Thyroid gland (tissue), 4 donors: ENCODE measurements around the gene TOM1L2. TPM values are rescaled to one million over a fixed set of nuclear protein-coding genes. Genes with fewer than 3 reads are reported as not detected.

Experiments
- DNase-seq, 2 donors: peaks; one replicate each; pipeline ENCODE4 v3.0.0-alpha.2; 2019
- H3K27ac ChIP-seq, 3 donors: fragments of 200-600 bp; sonication (generic); 1 replicate in 2 of 3; 2 replicates in 1 of 3; pipeline ENCODE4 v1.5.1; 2016 to 2019; ENCODE audit warnings: mild to moderate bottlenecking in 1 of 3, moderate library complexity in 1 of 3
- H3K27me3 ChIP-seq: fragments of 200-600 bp; sonication (generic); one replicate; pipeline ENCODE4 v1.5.1; 2019
- H3K36me3 ChIP-seq, 2 donors: fragments of 200-600 bp; sonication (generic); one replicate each; pipeline ENCODE4 v1.5.1; 2016 to 2019
- H3K4me1 ChIP-seq, 2 donors: fragments of 200-600 bp; sonication (generic); one replicate each; pipeline ENCODE4 v1.5.1; 2017 to 2019
- H3K4me3 ChIP-seq, 3 donors: fragments of 200-600 bp; sonication (generic); replicated peaks in 1 of 3; 1 replicate in 2 of 3; 2 replicates in 1 of 3; pipeline ENCODE4 v1.5.1; 2016; ENCODE audit warnings: mild to moderate bottlenecking in 1 of 3
- H3K9me3 ChIP-seq: fragments of 200-600 bp; sonication (generic); one replicate; pipeline ENCODE4 v1.5.1; 2017
- POLR2A ChIP-seq, 2 donors: fragments of 450-650 bp; IDR thresholded peaks; one replicate each; pipeline ENCODE4 v1.6.1; 2017; ENCODE audit warnings: antibody characterized with exemption in 2 of 2, mild to moderate bottlenecking in 2 of 2, moderate library complexity in 1 of 2
- WGBS, 2 donors: methylation state at CpG; one replicate each; pipeline ENCODE4 v1.1.5; 2017; 5-methylcytosine and 5-hydroxymethylcytosine counted together
- intact Hi-C: fragments of 100-400 bp; cut with DNase I; formaldehyde crosslinking; loops from one replicate; pipeline ENCODE4 v1.15.1; 2023
- total RNA-seq, 4 donors: library from RNA; depleted of rRNA; stranded (reverse); fragments of >200 nt; gene quantifications; one replicate each; pipeline ENCODE4 v1.2.3, GENCODE V29; 2016
- TF ChIP-seq, protein P1 (sequence below), 6 experiments: fragments of 200-600 bp in 3 of 6; fragments of 450-650 bp in 3 of 6; sonication (generic) in 3 of 6; IDR thresholded peaks; one replicate each; pipeline ENCODE4 v1.5.1; 2016 to 2019; ENCODE audit warnings: antibody characterized with exemption in 6 of 6, mild to moderate bottlenecking in 2 of 6, inconsistent platforms in 1 of 6, moderate library complexity in 1 of 6

TOM1L2 gene
- total RNA-seq, 4 donors from 2014 or later: 138 to 881 (median 257) TPM

GRCh38 chr17:17946093-17946492 is 26.1 kb downstream of the TOM1L2 start:
- Histone ChIP-seq H3K4me1 (peaks cover 38 to 61% of the 10 kb centered on the region in 2 donors), H3K9me3 (no peaks in the 10 kb centered on the region), H3K4me3 (no peak overlapping the region), H3K27me3 (no peaks in the 10 kb centered on the region), H3K27ac (no peak overlapping the region), H3K36me3 (no peaks in the 10 kb centered on the region)
- TF ChIP-seq, protein P1, sequence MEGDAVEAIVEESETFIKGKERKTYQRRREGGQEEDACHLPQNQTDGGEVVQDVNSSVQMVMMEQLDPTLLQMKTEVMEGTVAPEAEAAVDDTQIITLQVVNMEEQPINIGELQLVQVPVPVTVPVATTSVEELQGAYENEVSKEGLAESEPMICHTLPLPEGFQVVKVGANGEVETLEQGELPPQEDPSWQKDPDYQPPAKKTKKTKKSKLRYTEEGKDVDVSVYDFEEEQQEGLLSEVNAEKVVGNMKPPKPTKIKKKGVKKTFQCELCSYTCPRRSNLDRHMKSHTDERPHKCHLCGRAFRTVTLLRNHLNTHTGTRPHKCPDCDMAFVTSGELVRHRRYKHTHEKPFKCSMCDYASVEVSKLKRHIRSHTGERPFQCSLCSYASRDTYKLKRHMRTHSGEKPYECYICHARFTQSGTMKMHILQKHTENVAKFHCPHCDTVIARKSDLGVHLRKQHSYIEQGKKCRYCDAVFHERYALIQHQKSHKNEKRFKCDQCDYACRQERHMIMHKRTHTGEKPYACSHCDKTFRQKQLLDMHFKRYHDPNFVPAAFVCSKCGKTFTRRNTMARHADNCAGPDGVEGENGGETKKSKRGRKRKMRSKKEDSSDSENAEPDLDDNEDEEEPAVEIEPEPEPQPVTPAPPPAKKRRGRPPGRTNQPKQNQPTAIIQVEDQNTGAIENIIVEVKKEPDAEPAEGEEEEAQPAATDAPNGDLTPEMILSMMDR (IDR thresholded peaks at IDR 0.05): no peak
- no peak for TF ChIP-seq POLR2A (IDR thresholded peaks at IDR 0.05)
- intact Hi-C loops: no loop called here
- WGBS, 2 donors: 83 to 99% methylated on average over 3 of the region's 3 CpGs
- DNase-seq: no peak

GRCh38 chr17:17944743-17945142 is 27.5 kb downstream of the TOM1L2 start:
- Histone ChIP-seq H3K9me3 (no peaks in the 10 kb centered on the region), H3K4me3 (no peak overlapping the region), H3K27me3 (no peaks in the 10 kb centered on the region), H3K27ac (no peak overlapping the region), H3K4me1 (peaks cover 51 to 67% of the 10 kb centered on the region in 2 donors), H3K36me3 (no peaks in the 10 kb centered on the region)
- no peak for DNase-seq
- 97 to 98% methylated on average over 11 of the region's 11 CpGs for WGBS, 2 donors
- intact Hi-C loops: no loop called here
- TF ChIP-seq POLR2A (IDR thresholded peaks at IDR 0.05): no peak
- TF ChIP-seq, protein P1 (IDR thresholded peaks at IDR 0.05): no peak

DNA sequence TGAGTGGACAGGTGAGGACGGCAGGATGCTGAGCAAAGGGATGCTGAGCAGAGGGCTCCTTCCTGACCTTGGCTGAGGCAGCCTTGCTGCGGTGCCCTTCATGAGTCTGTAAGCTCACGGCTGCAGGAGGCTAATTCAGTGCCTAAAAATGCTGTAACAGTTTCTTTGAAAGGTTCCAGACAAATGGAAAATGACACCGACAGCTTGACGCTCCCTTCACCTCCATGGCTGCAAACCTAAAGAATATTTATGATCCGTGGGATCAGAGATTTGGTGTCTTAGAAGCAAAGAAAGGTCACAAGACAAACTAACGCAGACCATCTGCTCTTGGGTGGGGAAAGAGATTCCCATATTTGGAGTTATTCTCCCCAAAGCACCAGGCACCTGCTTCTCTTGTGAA is 28.0 kb downstream of the TOM1L2 start:
- DNase-seq: no peak
- no peak overlapping the region for H3K4me3 ChIP-seq
- no peaks in the 10 kb centered on the region for H3K36me3 ChIP-seq
- H3K9me3 ChIP-seq: no peaks in the 10 kb centered on the region
- intact Hi-C loops: no loop called here
- WGBS, 2 donors: 87 to 92% methylated on average over 6 to 7 of the region's 7 CpGs
- H3K27ac ChIP-seq: no peak overlapping the region
- no peak for TF ChIP-seq POLR2A (IDR thresholded peaks at IDR 0.05)
- TF ChIP-seq, protein P1 (IDR thresholded peaks at IDR 0.05): no peak
- peaks cover 51 to 72% of the 10 kb centered on the region in 2 donors for H3K4me1 ChIP-seq
- no peaks in the 10 kb centered on the region for H3K27me3 ChIP-seq

- intact Hi-C loops: no loop called here
- TF ChIP-seq, protein P1 (IDR thresholded peaks at IDR 0.05): peak in 1 of 6 experiments; percentile 6
- no peak for TF ChIP-seq POLR2A (IDR thresholded peaks at IDR 0.05)
- WGBS, 2 donors: 60 to 69% methylated on average over 3 of the region's 3 CpGs
- Histone ChIP-seq H3K9me3 (no peaks in the 10 kb centered on the region), H3K4me3 (no peak overlapping the region), H3K4me1 (peaks cover 55 to 74% of the 10 kb centered on the region in 2 donors), H3K27me3 (no peaks in the 10 kb centered on the region), H3K27ac (peak overlapping the region; percentile 21 to 59 (median 36)), H3K36me3 (no peaks in the 10 kb centered on the region)
- no peak for DNase-seq
Observed at GRCh38 chr17:17943281-17943984, 28.8 kb downstream of the TOM1L2 start.

DNA sequence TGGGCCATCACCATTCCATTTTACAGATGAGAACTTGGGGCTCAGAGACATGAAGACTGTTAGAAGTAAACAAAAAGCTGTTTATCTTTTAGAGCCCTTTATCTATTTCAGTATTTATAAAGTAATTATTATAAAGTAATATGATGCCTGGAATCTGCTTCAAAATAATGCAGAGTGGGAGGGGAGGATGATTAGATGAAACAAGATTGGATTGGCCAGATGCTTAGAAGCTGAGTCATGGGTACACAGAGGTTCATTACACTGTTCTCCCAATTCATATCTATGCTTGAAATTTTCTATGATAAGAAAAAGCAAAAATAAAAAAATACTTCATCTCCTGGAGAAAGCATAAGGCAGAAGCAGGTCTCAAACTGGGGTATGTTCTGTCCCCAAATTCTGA is 29.4 kb downstream of the TOM1L2 start:
- H3K36me3 ChIP-seq: no peaks in the 10 kb centered on the region
- peaks cover 56 to 74% of the 10 kb centered on the region in 2 donors for H3K4me1 ChIP-seq
- H3K27ac ChIP-seq: peak overlapping the region; percentile 36 to 77 (median 72)
- intact Hi-C loops: no loop called here
- TF ChIP-seq, protein P1 (IDR thresholded peaks at IDR 0.05): no peak
- TF ChIP-seq POLR2A (IDR thresholded peaks at IDR 0.05): no peak
- no peaks in the 10 kb centered on the region for H3K9me3 ChIP-seq
- H3K4me3 ChIP-seq: no peak overlapping the region
- DNase-seq: no peak
- H3K27me3 ChIP-seq: no peaks in the 10 kb centered on the region
